Measurements from ENCODE around the gene ALB.
"Not testable (repeated sequence)": the region's sequence is repeated elsewhere in the genome, so short reads cannot be mapped to it uniquely, and the experiment has no call there.

Gene ALB

DNA sequence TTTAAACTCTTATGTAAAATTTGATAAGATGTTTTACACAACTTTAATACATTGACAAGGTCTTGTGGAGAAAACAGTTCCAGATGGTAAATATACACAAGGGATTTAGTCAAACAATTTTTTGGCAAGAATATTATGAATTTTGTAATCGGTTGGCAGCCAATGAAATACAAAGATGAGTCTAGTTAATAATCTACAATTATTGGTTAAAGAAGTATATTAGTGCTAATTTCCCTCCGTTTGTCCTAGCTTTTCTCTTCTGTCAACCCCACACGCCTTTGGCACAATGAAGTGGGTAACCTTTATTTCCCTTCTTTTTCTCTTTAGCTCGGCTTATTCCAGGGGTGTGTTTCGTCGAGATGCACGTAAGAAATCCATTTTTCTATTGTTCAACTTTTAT lies at the start of gene ALB:
TSS of gene ALB (plus strand) at position 246 of the 400 bp plus-strand sequence. CDS start at position 287, 41 bp downstream.
- no peak for DNase-seq (ENCODE audit: low read depth in 3 of 3, low spot score in 1 of 3)

GRCh38 chr4:73357174-73357573 lies 46.9 kb upstream of the ALB start:
- DNase-seq (ENCODE audit: low read depth in 3 of 3, low spot score in 1 of 3), result not testable (repeated sequence)

DNA sequence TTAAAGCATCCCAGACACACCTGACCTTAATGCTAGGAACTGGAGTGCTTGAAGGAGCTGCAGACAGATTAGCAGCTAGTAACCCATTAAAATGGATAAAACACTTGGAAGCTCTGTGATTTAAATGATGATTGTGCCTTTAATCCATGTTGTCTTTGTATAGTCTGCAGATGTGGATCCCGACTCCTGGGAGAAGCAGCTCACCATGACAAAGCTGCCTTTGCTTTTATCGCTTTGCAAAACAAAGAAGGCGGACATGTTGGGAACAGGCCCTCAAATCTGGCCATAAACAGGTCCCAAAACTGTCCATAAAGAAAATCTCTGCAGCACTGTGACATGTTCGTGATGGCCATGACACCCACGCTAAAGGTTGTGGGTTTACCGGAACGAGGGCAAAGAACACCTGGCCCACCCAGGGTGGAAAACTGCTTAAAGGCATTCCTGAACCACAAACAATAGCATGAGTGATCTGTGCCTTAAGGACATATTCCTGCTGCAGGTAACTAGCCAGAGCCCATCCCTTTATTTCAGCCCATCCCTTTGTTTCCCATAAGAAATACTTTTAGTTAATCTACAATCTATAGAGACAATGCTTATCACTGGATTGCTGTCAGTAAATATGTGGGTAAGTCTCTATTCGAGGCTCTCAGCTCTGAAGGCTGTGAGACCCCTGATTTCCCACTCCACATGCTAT lies 34.4 kb upstream of the ALB start:
- not testable (repeated sequence) for DNase-seq (ENCODE audit: low read depth in 3 of 3, low spot score in 1 of 3)

DNA sequence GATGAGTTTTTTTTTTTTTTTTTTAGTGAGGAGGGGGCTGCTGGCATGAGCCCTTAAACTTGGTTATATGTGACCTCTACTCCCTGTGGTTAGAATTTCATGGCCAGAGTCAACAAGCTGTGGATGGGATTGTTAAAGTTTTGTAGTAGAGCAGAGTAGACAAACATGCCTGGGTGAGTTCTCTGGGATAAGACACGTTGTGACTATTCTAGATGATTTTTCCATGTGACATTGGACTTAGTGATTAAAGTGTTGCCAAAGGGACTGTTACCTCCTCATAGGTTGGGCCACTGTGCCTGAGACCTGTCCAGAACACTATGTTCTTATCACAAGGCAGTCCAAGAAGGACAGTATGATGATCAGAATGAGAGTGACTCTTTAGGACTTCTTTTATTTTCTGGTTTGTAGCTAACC lies 28.8 kb upstream of the ALB start:
- no peak for DNase-seq (ENCODE audit: low read depth in 3 of 3, low spot score in 1 of 3)

DNA sequence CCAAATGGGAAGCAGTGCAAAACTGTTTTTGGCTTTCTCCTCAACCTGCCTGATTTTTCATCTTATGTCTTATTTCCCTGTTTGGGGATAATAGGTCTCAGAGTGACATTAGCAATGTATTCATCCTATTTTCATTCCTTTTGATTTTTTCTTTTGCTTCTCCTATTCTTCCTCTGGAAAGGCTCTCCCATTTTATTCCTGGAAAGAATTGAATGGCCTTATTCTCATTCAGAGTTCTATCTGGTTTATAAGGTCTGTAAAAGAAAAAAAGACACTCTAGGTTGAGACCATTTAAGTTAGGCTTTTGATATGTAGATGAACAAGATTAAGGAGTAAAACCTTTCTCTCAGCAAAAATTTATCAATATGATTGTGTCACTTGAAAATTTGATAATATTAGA lies 27.8 kb upstream of the ALB start:
- DNase-seq (ENCODE audit: low read depth in 3 of 3, low spot score in 1 of 3), result no peak

- DNase-seq (ENCODE audit: low read depth in 3 of 3, low spot score in 1 of 3), result no peak
Observed at GRCh38 chr4:73376976-73377375, 27.1 kb upstream of the ALB start.

GRCh38 chr4:73378887-73379286 lies 25.2 kb upstream of the ALB start:
- no peak for DNase-seq (ENCODE audit: low read depth in 3 of 3, low spot score in 1 of 3)

GRCh38 chr4:73379946-73380345 lies 24.1 kb upstream of the ALB start:
- DNase-seq (ENCODE audit: low read depth in 3 of 3, low spot score in 1 of 3), result no peak

- no peak for DNase-seq (ENCODE audit: low read depth in 3 of 3, low spot score in 1 of 3)
Observed at GRCh38 chr4:73381214-73381613, 22.9 kb upstream of the ALB start.

DNA sequence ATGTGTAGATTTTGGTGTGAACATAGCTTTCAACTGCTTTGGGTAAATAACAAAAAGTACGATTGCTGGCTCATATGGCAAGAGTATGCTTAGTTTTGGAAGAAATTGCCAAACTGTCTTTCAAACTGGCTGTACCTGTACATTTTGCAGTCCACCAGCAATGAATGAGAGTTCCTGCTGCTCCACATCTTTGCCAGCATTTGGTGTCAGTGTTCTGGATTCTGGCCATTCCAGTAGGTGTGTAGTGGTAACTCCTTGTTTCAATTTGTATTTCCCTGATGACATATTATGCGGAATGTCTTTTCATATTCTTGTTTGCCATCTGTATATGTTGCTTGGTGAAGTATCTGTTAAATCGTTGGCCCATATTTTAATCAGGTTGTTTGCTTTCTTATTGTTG lies 20.6 kb upstream of the ALB start:
- DNase-seq (ENCODE audit: low read depth in 3 of 3, low spot score in 1 of 3), result no peak

GRCh38 chr4:73387552-73387951 lies 16.5 kb upstream of the ALB start:
- no peak for DNase-seq (ENCODE audit: low read depth in 3 of 3, low spot score in 1 of 3)

DNA sequence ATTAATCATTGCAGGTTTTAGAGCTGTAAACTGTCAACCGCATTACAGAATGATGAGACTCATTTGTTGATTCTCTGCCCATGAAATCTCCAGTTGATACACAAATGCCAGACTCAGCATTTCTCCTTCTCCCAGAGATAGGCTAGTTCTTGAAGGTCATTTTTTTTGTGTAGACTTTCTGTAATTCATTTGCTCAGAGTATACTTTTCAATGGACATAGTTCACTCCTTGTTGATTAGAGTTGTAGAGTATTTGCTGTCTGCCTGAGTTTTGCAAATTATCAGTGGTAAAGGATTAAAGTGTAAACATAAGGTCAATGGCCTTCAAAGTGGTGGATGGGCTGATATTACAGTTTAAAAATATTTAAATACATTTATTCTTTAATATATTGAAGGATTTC lies 15.2 kb upstream of the ALB start:
- no peak for DNase-seq (ENCODE audit: low read depth in 3 of 3, low spot score in 1 of 3)

- not testable (repeated sequence) for DNase-seq (ENCODE audit: low read depth in 3 of 3, low spot score in 1 of 3)
Observed at GRCh38 chr4:73389663-73390062, 14.4 kb upstream of the ALB start.

GRCh38 chr4:73391774-73392173 lies 12.3 kb upstream of the ALB start:
- no peak for DNase-seq (ENCODE audit: low read depth in 3 of 3, low spot score in 1 of 3)

GRCh38 chr4:73392936-73393335 lies 11.2 kb upstream of the ALB start:
- no peak for DNase-seq (ENCODE audit: low read depth in 3 of 3, low spot score in 1 of 3)

- DNase-seq (ENCODE audit: low read depth in 3 of 3, low spot score in 1 of 3), result no peak
Observed at GRCh38 chr4:73396304-73396703, 7.8 kb upstream of the ALB start.

- no peak for DNase-seq (ENCODE audit: low read depth in 3 of 3, low spot score in 1 of 3)
Observed at GRCh38 chr4:73396993-73397972, 6.8 kb upstream of the ALB start.

DNA sequence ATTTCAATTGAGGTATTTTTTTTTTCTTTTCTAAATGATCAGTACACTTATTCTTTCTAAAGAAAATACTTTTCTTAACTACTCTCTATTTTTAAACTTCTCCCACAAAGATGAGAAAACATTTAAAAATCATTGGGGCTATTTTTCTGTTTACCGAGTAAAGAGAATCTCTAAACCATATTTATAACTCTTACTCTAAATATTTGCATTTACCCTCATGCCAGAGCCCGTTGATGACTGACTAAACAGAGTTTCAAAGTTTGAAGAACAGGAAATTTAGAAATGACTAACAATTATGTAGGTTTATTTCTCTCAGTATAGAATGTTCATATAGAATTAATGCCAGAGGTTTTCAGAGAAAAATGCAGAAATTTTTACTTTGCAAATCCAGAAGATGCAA lies 2.7 kb upstream of the ALB start:
- no peak for DNase-seq (ENCODE audit: low read depth in 3 of 3, low spot score in 1 of 3)

GRCh38 chr4:73404457-73404856 lies 370 bp downstream of the ALB start:
- no peak for DNase-seq (ENCODE audit: low read depth in 3 of 3, low spot score in 1 of 3)

GRCh38 chr4:73405138-73405537 lies 1.1 kb downstream of the ALB start:
- DNase-seq (ENCODE audit: low read depth in 3 of 3, low spot score in 1 of 3), result no peak

DNA sequence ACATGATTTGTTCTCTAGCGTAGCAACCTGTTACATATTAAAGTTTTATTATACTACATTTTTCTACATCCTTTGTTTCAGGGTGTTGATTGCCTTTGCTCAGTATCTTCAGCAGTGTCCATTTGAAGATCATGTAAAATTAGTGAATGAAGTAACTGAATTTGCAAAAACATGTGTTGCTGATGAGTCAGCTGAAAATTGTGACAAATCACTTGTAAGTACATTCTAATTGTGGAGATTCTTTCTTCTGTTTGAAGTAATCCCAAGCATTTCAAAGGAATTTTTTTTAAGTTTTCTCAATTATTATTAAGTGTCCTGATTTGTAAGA lies 2.4 kb downstream of the ALB start:
- DNase-seq (ENCODE audit: low read depth in 3 of 3, low spot score in 1 of 3), result no peak

DNA sequence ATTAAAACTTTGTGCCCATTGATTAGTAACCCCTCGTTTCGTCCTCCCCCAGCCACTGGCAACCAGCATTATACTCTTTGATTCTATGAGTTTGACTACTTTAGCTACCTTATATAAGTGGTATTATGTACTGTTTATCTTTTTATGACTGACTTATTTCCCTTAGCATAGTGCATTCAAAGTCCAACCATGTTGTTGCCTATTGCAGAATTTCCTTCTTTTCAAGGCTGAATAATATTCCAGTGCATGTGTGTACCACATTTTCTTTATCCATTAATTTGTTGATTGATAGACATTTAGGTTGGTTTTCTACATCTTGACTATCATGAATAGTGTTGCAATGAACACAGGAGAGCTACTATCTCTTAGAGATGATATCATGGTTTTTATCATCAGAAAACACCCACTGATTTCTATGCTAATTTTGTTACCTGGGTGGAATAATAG lies 3.2 kb downstream of the ALB start:
- DNase-seq (ENCODE audit: low read depth in 3 of 3, low spot score in 1 of 3), result no peak
